Lower leg skin (tissue), 4 donors: ENCODE measurements around the gene FEN1. TPM values are rescaled to one million over a fixed set of nuclear protein-coding genes. Genes with fewer than 3 reads are reported as not detected.

Experiments
- DNase-seq, 2 donors: peaks; one replicate each; pipeline ENCODE4 v3.0.0-alpha.2; 2019; ENCODE audit warnings: low spot score in 2 of 2
- H3K4me3 ChIP-seq: fragments of 200-600 bp; sonication (generic); 2 replicates; pipeline ENCODE4 v1.5.1; 2017; ENCODE audit warnings: mild to moderate bottlenecking, low read depth; ENCODE audit not compliant: poor library complexity, severe bottlenecking
- CTCF ChIP-seq, 3 donors: fragments of 450-650 bp; IDR thresholded peaks; one replicate each; pipeline ENCODE4 v1.5.1; 2016; ENCODE audit warnings: antibody characterized with exemption in 3 of 3, mild to moderate bottlenecking in 3 of 3, moderate library complexity in 2 of 3
- POLR2A ChIP-seq, 2 donors: fragments of 450-650 bp; IDR thresholded peaks; one replicate each; pipeline ENCODE4 v1.6.1; 2016 to 2017; ENCODE audit warnings: antibody characterized with exemption in 2 of 2, mild to moderate bottlenecking in 1 of 2, moderate library complexity in 1 of 2
- WGBS, 2 donors: methylation state at CpG; one replicate each; pipeline ENCODE4 v1.1.5; 2018; 5-methylcytosine and 5-hydroxymethylcytosine counted together
- intact Hi-C: fragments of 100-400 bp; cut with DNase I; formaldehyde crosslinking; loops from one replicate; pipeline ENCODE4 v1.15.0; 2023; ENCODE audit warnings: low total_unique reads
- total RNA-seq, 4 donors: library from RNA; depleted of rRNA; stranded (reverse); fragments of >200 nt; gene quantifications; one replicate each; pipeline ENCODE4 v1.1.0, GENCODE V29; 2016

The FEN1 gene
- total RNA-seq, 4 donors from 2014 or later: 7.9 to 9.1 (median 8.8) TPM

- TF ChIP-seq POLR2A (IDR thresholded peaks at IDR 0.05) (no peak), CTCF (IDR thresholded peaks at IDR 0.05) (no peak)
- WGBS, 2 donors: 73 to 75% methylated on average over 13 of the region's 13 CpGs
- intact Hi-C loops: no loop called here
- H3K4me3 ChIP-seq: no peak overlapping the region
- DNase-seq: no peak
Observed at GRCh38 chr11:61766353-61766841, 26.3 kb upstream of the FEN1 start.

- H3K4me3 ChIP-seq: no peak overlapping the region
- intact Hi-C loops: no loop called here
- TF ChIP-seq CTCF (IDR thresholded peaks at IDR 0.05): no peak
- no peak for TF ChIP-seq POLR2A (IDR thresholded peaks at IDR 0.05)
- WGBS, 2 donors: 67 to 75% methylated on average over 11 of the region's 11 CpGs
- DNase-seq: no peak
Observed at GRCh38 chr11:61768376-61769076, 24.2 kb upstream of the FEN1 start.

- WGBS, 2 donors: 79 to 89% methylated on average over 23 to 30 of the region's 33 CpGs
- no peak overlapping the region for H3K4me3 ChIP-seq
- intact Hi-C loops: no loop called here
- DNase-seq: no peak
- no peak for TF ChIP-seq POLR2A (IDR thresholded peaks at IDR 0.05)
- no peak for TF ChIP-seq CTCF (IDR thresholded peaks at IDR 0.05)
Observed at GRCh38 chr11:61769169-61769920, 23.4 kb upstream of the FEN1 start.

- intact Hi-C loops: no loop called here
- no peak for TF ChIP-seq CTCF (IDR thresholded peaks at IDR 0.05)
- TF ChIP-seq POLR2A (IDR thresholded peaks at IDR 0.05): no peak
- 85 to 89% methylated on average over 18 to 20 of the region's 20 CpGs for WGBS, 2 donors
- DNase-seq: no peak
- no peak overlapping the region for H3K4me3 ChIP-seq
Observed at GRCh38 chr11:61769946-61770683, 22.6 kb upstream of the FEN1 start.

GRCh38 chr11:61771195-61771894 is 21.4 kb upstream of the FEN1 start:
- no peak overlapping the region for H3K4me3 ChIP-seq
- intact Hi-C loops: no loop called here
- no peak for DNase-seq
- no peak for TF ChIP-seq CTCF (IDR thresholded peaks at IDR 0.05)
- TF ChIP-seq POLR2A (IDR thresholded peaks at IDR 0.05): no peak
- 87% methylated on average over 7 to 15 of the region's 15 CpGs for WGBS, 2 donors
